Forelimb muscle (tissue), 1 donor: ENCODE data around the gene CTCFL. TPM values are rescaled to one million over a fixed set of nuclear protein-coding genes. Genes with fewer than 3 reads are reported as not detected.
"Not testable (repeated sequence)": the region's sequence is repeated elsewhere in the genome, so short reads cannot be mapped to it uniquely, and the experiment has no call there.

Experiments
- DNase-seq: peaks from one replicate; pipeline ENCODE4 v3.0.0-alpha.2; 2013; ENCODE audit warnings: low read depth
- polyA plus RNA-seq: library from polyadenylated mRNA; unstranded; fragments of 120-200 nt; gene quantifications from one replicate; pipeline ENCODE4 v1.2.1, GENCODE V29; 2013; ENCODE audit not compliant: insufficient read length

The CTCFL gene
- polyA plus RNA-seq, 1 donor: 0.22 TPM

- no peak for DNase-seq
These were observed 16.1 kb downstream of the CTCFL start for GRCh38 chr20:57508831-57509230.

- no peak for DNase-seq
These were observed 16.6 kb downstream of the CTCFL start for GRCh38 chr20:57508381-57508780.

GRCh38 chr20:57507477-57507876 lies 17.5 kb downstream of the CTCFL start:
- DNase-seq: no peak

GRCh38 chr20:57505979-57506378 lies 19.0 kb downstream of the CTCFL start:
- no peak for DNase-seq

GRCh38 chr20:57504411-57504810 lies 20.5 kb downstream of the CTCFL start:
- no peak for DNase-seq

GRCh38 chr20:57503035-57503658 lies 21.8 kb downstream of the CTCFL start:
- no peak for DNase-seq

GRCh38 chr20:57502336-57502700 lies 22.6 kb downstream of the CTCFL start:
- DNase-seq: no peak

GRCh38 chr20:57501461-57502335 lies 23.2 kb downstream of the CTCFL start:
- DNase-seq: no peak

- DNase-seq: no peak
These were observed 24.0 kb downstream of the CTCFL start for GRCh38 chr20:57500962-57501361.

- no peak for DNase-seq
These were observed 24.7 kb downstream of the CTCFL start for GRCh38 chr20:57500235-57500634.

- DNase-seq: no peak
These were observed 25.3 kb downstream of the CTCFL start for GRCh38 chr20:57499676-57500075.

- DNase-seq: no peak
These were observed 26.2 kb downstream of the CTCFL start for GRCh38 chr20:57498425-57499400.

GRCh38 chr20:57496592-57496991 lies 28.3 kb downstream of the CTCFL start:
- no peak for DNase-seq

GRCh38 chr20:57495978-57496377 lies 29.0 kb downstream of the CTCFL start:
- no peak for DNase-seq

- DNase-seq: no peak
These were observed 31.8 kb downstream of the CTCFL start for GRCh38 chr20:57493091-57493615.

- no peak for DNase-seq
These were observed 33.6 kb downstream of the CTCFL start for GRCh38 chr20:57491373-57491772.

GRCh38 chr20:57488277-57488676 lies 36.7 kb downstream of the CTCFL start:
- not testable (repeated sequence) for DNase-seq

- DNase-seq: no peak
These were observed 39.2 kb downstream of the CTCFL start for GRCh38 chr20:57485770-57486169.

- no peak for DNase-seq
These were observed 40.2 kb downstream of the CTCFL start for GRCh38 chr20:57484772-57485171.

GRCh38 chr20:57483287-57484050 lies 41.5 kb downstream of the CTCFL start:
- no peak for DNase-seq

- no peak for DNase-seq
These were observed 42.1 kb downstream of the CTCFL start for GRCh38 chr20:57482796-57483195.
